Right atrium auricular region (tissue), 2 donors: ENCODE results near the gene TLR9. TPM values are rescaled to one million over a fixed set of nuclear protein-coding genes. Genes with fewer than 3 reads are reported as not detected.
"Not testable (repeated sequence)": the region's sequence is repeated elsewhere in the genome, so short reads cannot be mapped to it uniquely, and the experiment has no call there.

ENCODE experiments used
- DNase-seq: peaks from one replicate; pipeline ENCODE4 v3.0.0-alpha.2; 2019; ENCODE audit warnings: low spot score
- H3K27ac ChIP-seq, 2 donors: fragments of 200-600 bp; sonication (generic); 1 replicate in 1 of 2; 2 replicates in 1 of 2; pipeline ENCODE4 v1.5.1; 2016 to 2019
- H3K27me3 ChIP-seq, 2 donors: fragments of 200-600 bp; sonication (generic); one replicate each; pipeline versions ENCODE4 v1.5.1 to v1.6.0; 2017 to 2019
- H3K36me3 ChIP-seq: fragments of 200-600 bp; sonication (generic); one replicate; pipeline ENCODE4 v1.5.1; 2016
- H3K4me1 ChIP-seq, 2 donors: fragments of 200-600 bp; sonication (generic); one replicate each; pipeline versions ENCODE4 v1.5.1 to v1.6.0; 2017 to 2019
- H3K4me3 ChIP-seq, 2 donors: fragments of 200-600 bp; sonication (generic); 1 replicate in 1 of 2; 2 replicates in 1 of 2; pipeline ENCODE4 v1.5.1; 2017 to 2019; ENCODE audit warnings: mild to moderate bottlenecking in 1 of 2, moderate library complexity in 1 of 2
- H3K9me3 ChIP-seq, 2 donors: fragments of 200-600 bp; sonication (generic); one replicate each; pipeline ENCODE4 v1.5.1; 2019
- total RNA-seq, 2 donors: library from RNA; depleted of rRNA; stranded (reverse); fragments of >200 nt; gene quantifications; one replicate each; pipeline ENCODE4 v1.1.0, GENCODE V29; 2016
- TF ChIP-seq, protein P1 (sequence below), 2 donors: fragments of 200-600 bp; sonication (generic); IDR thresholded peaks; one replicate each; pipeline ENCODE4 v1.5.1; 2019; ENCODE audit warnings: antibody characterized with exemption in 2 of 2

The TLR9 gene, protein sequence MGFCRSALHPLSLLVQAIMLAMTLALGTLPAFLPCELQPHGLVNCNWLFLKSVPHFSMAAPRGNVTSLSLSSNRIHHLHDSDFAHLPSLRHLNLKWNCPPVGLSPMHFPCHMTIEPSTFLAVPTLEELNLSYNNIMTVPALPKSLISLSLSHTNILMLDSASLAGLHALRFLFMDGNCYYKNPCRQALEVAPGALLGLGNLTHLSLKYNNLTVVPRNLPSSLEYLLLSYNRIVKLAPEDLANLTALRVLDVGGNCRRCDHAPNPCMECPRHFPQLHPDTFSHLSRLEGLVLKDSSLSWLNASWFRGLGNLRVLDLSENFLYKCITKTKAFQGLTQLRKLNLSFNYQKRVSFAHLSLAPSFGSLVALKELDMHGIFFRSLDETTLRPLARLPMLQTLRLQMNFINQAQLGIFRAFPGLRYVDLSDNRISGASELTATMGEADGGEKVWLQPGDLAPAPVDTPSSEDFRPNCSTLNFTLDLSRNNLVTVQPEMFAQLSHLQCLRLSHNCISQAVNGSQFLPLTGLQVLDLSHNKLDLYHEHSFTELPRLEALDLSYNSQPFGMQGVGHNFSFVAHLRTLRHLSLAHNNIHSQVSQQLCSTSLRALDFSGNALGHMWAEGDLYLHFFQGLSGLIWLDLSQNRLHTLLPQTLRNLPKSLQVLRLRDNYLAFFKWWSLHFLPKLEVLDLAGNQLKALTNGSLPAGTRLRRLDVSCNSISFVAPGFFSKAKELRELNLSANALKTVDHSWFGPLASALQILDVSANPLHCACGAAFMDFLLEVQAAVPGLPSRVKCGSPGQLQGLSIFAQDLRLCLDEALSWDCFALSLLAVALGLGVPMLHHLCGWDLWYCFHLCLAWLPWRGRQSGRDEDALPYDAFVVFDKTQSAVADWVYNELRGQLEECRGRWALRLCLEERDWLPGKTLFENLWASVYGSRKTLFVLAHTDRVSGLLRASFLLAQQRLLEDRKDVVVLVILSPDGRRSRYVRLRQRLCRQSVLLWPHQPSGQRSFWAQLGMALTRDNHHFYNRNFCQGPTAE
- total RNA-seq, result not detected

DNA sequence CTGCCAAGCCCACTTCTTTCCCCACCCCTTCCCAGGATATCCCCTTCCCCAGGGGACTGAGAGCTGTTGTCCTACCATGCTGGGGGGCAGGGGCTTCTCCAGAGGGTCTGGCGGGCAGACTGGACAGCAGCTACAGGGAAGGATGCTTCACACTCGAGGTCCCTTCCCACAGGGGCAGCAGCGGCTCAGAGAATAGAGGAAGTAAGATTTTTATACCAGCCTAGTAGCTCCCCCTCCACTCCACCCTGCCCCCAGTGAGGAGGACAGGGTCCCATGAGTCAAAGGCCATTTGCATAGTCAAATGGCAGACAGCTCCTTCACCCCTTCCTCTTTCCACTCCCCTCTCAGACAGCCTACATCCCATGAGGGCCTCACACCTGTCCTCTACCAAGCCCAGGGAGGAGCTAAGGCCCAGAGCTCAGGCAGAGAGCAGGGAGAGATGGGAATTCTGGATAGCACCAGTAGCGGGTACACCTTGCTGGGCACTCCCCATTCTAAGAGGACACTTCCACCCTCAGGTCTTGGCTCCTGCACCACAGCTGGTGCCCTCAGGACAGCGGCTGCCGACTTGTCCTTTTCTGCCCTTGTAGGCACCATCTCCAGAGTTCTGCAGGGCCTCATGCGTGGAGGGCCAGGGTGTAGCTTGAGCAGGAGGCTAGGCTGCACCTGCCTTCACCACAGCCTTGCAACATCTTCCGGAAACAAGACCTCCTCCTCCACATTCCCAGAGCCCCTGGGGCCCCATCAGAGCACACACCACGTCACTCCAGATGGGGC is at the start of gene TLR9:
TLR9 (minus strand) TSS at position 194 of the 777 bp plus-strand sequence; CDS start at position 78, 116 bp downstream.
- no peak within 1 kb of the TSS for H3K4me3 ChIP-seq
- peaks cover 29% of the 10 kb centered on the region for H3K36me3 ChIP-seq
- H3K9me3 ChIP-seq, result no peaks in the 10 kb centered on the region
- TF ChIP-seq, protein P1, sequence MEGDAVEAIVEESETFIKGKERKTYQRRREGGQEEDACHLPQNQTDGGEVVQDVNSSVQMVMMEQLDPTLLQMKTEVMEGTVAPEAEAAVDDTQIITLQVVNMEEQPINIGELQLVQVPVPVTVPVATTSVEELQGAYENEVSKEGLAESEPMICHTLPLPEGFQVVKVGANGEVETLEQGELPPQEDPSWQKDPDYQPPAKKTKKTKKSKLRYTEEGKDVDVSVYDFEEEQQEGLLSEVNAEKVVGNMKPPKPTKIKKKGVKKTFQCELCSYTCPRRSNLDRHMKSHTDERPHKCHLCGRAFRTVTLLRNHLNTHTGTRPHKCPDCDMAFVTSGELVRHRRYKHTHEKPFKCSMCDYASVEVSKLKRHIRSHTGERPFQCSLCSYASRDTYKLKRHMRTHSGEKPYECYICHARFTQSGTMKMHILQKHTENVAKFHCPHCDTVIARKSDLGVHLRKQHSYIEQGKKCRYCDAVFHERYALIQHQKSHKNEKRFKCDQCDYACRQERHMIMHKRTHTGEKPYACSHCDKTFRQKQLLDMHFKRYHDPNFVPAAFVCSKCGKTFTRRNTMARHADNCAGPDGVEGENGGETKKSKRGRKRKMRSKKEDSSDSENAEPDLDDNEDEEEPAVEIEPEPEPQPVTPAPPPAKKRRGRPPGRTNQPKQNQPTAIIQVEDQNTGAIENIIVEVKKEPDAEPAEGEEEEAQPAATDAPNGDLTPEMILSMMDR (IDR thresholded peaks at IDR 0.05), result no peak
- DNase-seq, result no peak
- H3K27ac ChIP-seq, result no peak within 1 kb of the TSS
- no peaks in the 10 kb centered on the region for H3K27me3 ChIP-seq
- peaks cover 0 to 12% of the 10 kb centered on the region in 2 donors for H3K4me1 ChIP-seq

DNA sequence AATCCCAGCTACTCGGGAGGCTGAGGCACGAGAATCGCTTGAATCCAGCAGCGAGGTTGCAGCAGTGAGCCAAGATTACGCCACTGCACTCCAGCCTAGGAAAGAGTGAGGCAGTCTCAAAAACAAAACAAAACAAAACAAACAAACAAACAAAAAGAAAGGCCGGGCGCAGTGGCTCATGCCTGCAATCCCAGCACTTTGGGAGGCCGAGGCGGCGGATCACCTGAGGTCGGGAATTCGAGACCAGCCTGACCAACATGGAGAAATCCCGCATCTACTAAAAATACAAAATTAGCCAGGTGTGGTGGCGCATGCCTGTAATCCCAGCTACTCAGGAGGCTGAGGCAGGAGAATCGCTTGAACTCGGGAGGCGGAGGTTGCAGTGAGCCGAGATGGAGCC is 49.3 kb upstream of the TLR9 start:
- not testable (repeated sequence) for DNase-seq, H3K4me3 ChIP-seq, H3K27ac ChIP-seq, H3K27me3 ChIP-seq, H3K36me3 ChIP-seq, H3K9me3 ChIP-seq
- H3K4me1 ChIP-seq, result peaks cover 0 to 81% of the 10 kb centered on the region in 2 donors

DNA sequence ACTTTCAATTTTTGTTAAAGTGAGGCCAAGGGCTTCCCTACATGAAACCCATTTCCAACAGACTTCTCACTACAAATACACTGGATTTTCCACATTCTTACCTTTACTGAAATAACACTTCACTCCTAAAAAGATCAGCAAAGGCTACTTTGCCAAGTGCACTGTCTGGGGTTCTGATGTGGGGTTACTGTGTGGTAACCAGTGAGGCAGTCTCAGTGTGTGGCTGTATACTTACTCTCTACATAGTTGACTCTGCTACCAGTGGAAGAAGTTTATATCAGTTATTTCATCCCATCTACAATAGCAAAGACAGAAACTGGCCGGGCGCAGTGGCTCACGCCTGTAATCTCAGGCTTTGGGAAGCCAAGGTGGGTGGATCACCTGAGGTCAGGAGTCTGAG is 47.4 kb upstream of the TLR9 start:
- no peak for DNase-seq
- H3K4me3 ChIP-seq, result no peak overlapping the region
- H3K27ac ChIP-seq, result no peak overlapping the region
- H3K36me3 ChIP-seq, result peaks cover 24% of the 10 kb centered on the region
- peaks cover 0 to 88% of the 10 kb centered on the region in 2 donors for H3K4me1 ChIP-seq
- no peaks in the 10 kb centered on the region for H3K27me3 ChIP-seq
- TF ChIP-seq, protein P1 (IDR thresholded peaks at IDR 0.05), result no peak
- H3K9me3 ChIP-seq, result no peaks in the 10 kb centered on the region

DNA sequence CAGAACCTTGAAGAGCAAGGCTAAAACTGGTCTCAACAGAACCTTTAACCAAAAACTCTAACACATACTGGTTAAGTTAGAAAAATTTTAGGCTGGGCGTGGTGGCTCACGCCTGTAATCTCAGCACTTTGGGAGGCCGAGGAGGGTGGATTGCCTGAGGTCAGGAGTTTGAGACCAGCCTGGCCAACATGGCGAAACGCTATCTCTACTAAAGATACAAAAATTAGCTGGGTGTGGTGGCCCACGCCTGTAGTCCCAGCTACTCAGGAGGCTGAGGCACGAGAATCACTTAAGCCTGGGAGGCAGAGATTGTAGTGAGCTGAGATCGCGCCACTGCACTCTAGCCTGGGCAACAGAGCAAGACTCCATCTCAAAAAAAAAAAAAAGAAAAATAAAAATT is 46.7 kb upstream of the TLR9 start:
- H3K9me3 ChIP-seq, DNase-seq, H3K27ac ChIP-seq, H3K27me3 ChIP-seq, H3K4me3 ChIP-seq: not testable (repeated sequence)
- Histone ChIP-seq H3K36me3 (peaks cover 31% of the 10 kb centered on the region), H3K4me1 (peaks cover 0 to 87% of the 10 kb centered on the region in 2 donors)

DNA sequence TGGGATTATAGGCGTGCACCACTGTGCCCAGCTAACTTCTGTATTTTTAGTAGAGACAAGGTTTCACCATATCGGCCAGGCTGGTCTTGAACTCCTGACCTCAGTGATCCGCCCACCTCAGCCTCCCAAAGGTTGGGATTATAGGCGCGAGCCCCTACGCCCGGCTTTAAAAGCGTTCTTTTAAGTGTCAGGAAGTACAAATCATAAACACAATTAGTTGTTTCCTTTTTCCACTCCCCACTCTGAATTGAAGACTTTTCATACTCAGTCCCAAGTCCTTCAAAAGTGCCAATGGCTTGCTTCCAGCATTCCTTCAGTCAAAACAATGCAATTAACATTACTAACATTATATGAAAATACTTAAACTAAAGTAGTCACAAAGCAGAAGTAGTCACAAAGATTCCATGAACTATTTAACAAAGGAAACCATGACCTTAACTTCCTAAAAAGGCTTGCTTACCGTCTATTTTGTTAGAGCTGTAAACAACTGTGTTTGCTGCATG is 44.9 kb upstream of the TLR9 start:
- no peaks in the 10 kb centered on the region for H3K27me3 ChIP-seq
- H3K4me3 ChIP-seq, result no peak overlapping the region
- H3K27ac ChIP-seq, result peak overlapping the region; percentile 18 to 46
- no peaks in the 10 kb centered on the region for H3K9me3 ChIP-seq
- H3K4me1 ChIP-seq, result peaks cover 0 to 69% of the 10 kb centered on the region in 2 donors
- peak; percentile 55 for DNase-seq
- TF ChIP-seq, protein P1 (IDR thresholded peaks at IDR 0.05), result no peak
- H3K36me3 ChIP-seq, result peaks cover 49% of the 10 kb centered on the region

DNA sequence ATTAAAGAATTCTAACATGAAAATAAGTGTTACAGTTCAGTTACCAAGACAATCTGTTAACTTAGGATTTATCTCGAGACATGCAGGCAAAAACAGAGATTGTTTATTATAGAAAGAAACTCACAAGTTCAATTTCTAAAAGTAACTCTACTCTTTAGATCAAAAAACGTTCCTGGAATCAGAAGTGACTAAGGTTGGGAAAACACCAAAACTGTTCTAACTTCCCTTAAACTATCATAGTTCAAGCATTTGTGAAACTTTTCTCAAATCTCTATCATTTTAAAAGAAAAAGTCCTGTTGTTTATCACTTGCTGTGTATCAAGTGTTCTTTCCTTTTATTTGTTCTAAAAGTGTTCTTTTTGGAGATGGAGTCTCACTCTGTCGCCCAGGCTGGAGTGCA is 44.3 kb upstream of the TLR9 start:
- Histone ChIP-seq H3K9me3 (no peaks in the 10 kb centered on the region), H3K27ac (peak overlapping the region in 1 of 2 donors; percentile 46), H3K36me3 (peaks cover 55% of the 10 kb centered on the region), H3K27me3 (no peaks in the 10 kb centered on the region), H3K4me3 (no peak overlapping the region), H3K4me1 (peaks cover 0 to 64% of the 10 kb centered on the region in 2 donors)
- DNase-seq, result no peak
- TF ChIP-seq, protein P1 (IDR thresholded peaks at IDR 0.05), result no peak
